Natural killer cell (primary cell): Measurements from ENCODE around the gene CCDC27. TPM values are rescaled to one million over a fixed set of nuclear protein-coding genes. Genes with fewer than 3 reads are reported as not detected.

Source experiments
- ATAC-seq, 3 donors: fragments of 150-1000 bp in 2 of 3; fragments of 200-7000 bp in 1 of 3; cut with Tn5 transposase; 1 replicate in 1 of 3; 2 replicates in 2 of 3; pipeline ENCODE4 v1.10.0; 2021; ENCODE audit warnings: mild to moderate bottlenecking in 2 of 3, moderate library complexity in 2 of 3
- DNase-seq, 2 donors: peaks; one replicate each; pipeline versions ENCODE4 v3.0.0 to v3.0.0-alpha.2; 2013 to 2021; ENCODE audit warnings: mixed read lengths in 1 of 2
- H3K27ac ChIP-seq: one replicate; pipeline ENCODE4 v1.5.1; 2013; ENCODE audit warnings: mild to moderate bottlenecking, low read length
- H3K27me3 ChIP-seq: one replicate; pipeline ENCODE4 v1.6.1; 2013; ENCODE audit warnings: low read length; ENCODE audit not compliant: control insufficient read depth, insufficient read depth
- H3K36me3 ChIP-seq: one replicate; pipeline ENCODE4 v1.6.1; 2013; ENCODE audit warnings: low read length; ENCODE audit not compliant: control insufficient read depth, insufficient read depth
- H3K4me1 ChIP-seq: one replicate; pipeline ENCODE4 v1.6.1; 2013; ENCODE audit warnings: low read length; ENCODE audit not compliant: control insufficient read depth, insufficient read depth
- H3K4me3 ChIP-seq: one replicate; pipeline ENCODE4 v1.5.1; 2013; ENCODE audit warnings: low read length
- H3K9me3 ChIP-seq: one replicate; pipeline ENCODE4 v1.6.1; 2013; ENCODE audit warnings: low read length; ENCODE audit not compliant: control insufficient read depth, insufficient read depth
- H3K27ac Mint-ChIP-seq, 2 donors: one replicate each; pipeline ENCODE4 v1.8.0; 2022; ENCODE audit warnings: mild to moderate bottlenecking in 2 of 2, mixed read lengths in 2 of 2, moderate library complexity in 1 of 2
- H3K27me3 Mint-ChIP-seq, 2 donors: one replicate each; pipeline ENCODE4 v1.8.0; 2022; ENCODE audit warnings: low read depth in 2 of 2, mixed read lengths in 2 of 2
- H3K36me3 Mint-ChIP-seq: one replicate; pipeline ENCODE4 v1.8.0; 2022; ENCODE audit warnings: mixed read lengths
- H3K4me1 Mint-ChIP-seq, 2 donors: one replicate each; pipeline ENCODE4 v1.8.0; 2022; ENCODE audit warnings: mixed read lengths in 2 of 2
- H3K4me3 Mint-ChIP-seq: one replicate; pipeline ENCODE4 v1.8.0; 2022; ENCODE audit warnings: mild to moderate bottlenecking, moderate library complexity, mixed read lengths
- H3K9me3 Mint-ChIP-seq, 2 donors: one replicate each; pipeline ENCODE4 v1.8.0; 2022; ENCODE audit warnings: mixed read lengths in 2 of 2
- WGBS: methylation state at CpG from one replicate; pipeline ENCODE4 v1.1.7; 2013; ENCODE audit warnings: missing lambda C conversion rate; ENCODE audit not compliant: insufficient coverage; 5-methylcytosine and 5-hydroxymethylcytosine counted together
- intact Hi-C: fragments of 100-400 bp; cut with micrococcal nuclease; formaldehyde crosslinking; loops from one replicate; pipeline ENCODE4 v1.14.2; 2022
- total RNA-seq, 4 donors: library from RNA; stranded (reverse); fragments of 120-200 nt in 1 of 4; gene quantifications; one replicate each; pipeline versions ENCODE4 v1.2.3 to v1.2.4, GENCODE V29; 2013 to 2022
- TF ChIP-seq, protein P1 (sequence below): fragments of 200-600 bp; IDR thresholded peaks from one replicate; pipeline ENCODE4 v1.8.0; 2022; ENCODE audit warnings: antibody characterized with exemption

Gene CCDC27
- total RNA-seq, 3 donors from 2014 or later (not counting 1 experiment from before 2014, with no cell fraction given): not detected

DNA sequence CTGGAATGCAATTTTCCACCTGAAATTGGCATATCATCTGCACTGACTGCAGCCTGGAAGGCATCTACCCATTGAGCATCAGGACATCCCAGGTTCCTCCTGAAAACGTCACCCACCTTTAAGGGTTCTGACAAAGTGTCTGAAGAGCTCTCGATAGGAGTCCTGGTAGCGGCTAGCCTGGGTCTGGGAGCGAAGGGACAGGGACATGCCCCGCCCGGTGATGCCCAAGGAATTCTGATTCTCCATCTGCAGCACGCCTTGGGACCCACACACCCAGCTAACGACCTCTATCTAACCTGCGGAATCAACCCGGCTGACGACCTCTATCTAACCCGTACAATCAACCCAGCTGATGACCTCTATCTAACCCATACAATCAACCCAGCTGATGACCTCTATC, 13.3 kb upstream of the CCDC27 start:
- DNase-seq (no peak), ATAC-seq (no peak)
- peaks cover 0 to 5% of the 10 kb centered on the region in 2 donors for H3K4me1 Mint-ChIP-seq
- no peaks in the 10 kb centered on the region for H3K9me3 Mint-ChIP-seq
- H3K27ac Mint-ChIP-seq: no peak overlapping the region
- no peak overlapping the region for H3K4me3 Mint-ChIP-seq
- no peaks in the 10 kb centered on the region for H3K27me3 Mint-ChIP-seq
- Histone ChIP-seq H3K4me3 (no peak overlapping the region), H3K27ac (no peak overlapping the region), H3K9me3 (no peaks in the 10 kb centered on the region), H3K4me1 (no peaks in the 10 kb centered on the region), H3K36me3 (peaks cover 18% of the 10 kb centered on the region), H3K27me3 (no peaks in the 10 kb centered on the region)
- TF ChIP-seq, protein P1, sequence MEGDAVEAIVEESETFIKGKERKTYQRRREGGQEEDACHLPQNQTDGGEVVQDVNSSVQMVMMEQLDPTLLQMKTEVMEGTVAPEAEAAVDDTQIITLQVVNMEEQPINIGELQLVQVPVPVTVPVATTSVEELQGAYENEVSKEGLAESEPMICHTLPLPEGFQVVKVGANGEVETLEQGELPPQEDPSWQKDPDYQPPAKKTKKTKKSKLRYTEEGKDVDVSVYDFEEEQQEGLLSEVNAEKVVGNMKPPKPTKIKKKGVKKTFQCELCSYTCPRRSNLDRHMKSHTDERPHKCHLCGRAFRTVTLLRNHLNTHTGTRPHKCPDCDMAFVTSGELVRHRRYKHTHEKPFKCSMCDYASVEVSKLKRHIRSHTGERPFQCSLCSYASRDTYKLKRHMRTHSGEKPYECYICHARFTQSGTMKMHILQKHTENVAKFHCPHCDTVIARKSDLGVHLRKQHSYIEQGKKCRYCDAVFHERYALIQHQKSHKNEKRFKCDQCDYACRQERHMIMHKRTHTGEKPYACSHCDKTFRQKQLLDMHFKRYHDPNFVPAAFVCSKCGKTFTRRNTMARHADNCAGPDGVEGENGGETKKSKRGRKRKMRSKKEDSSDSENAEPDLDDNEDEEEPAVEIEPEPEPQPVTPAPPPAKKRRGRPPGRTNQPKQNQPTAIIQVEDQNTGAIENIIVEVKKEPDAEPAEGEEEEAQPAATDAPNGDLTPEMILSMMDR: no peak
- intact Hi-C loops: no loop called here
- 93% methylated on average over 12 of the region's 12 CpGs for WGBS
- H3K36me3 Mint-ChIP-seq: no peaks in the 10 kb centered on the region

DNA sequence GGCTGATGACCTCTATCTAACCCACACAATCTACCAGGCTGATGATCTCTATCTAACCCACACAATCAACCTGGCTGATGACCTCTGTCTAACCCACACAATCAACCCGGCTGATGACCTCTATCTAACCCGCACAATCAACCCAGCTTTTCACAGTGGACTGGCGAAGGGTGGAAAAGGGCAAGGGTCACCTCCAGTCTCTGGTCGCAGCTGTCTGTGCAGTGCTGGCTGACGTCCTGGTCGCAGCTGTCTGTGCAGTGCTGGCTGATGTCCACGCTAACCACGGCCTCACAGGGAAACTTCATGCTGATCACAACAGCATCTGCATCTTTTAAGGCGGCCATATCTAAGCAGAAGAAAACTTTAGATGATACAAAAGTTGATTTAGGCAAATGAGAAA, 12.2 kb upstream of the CCDC27 start:
- Histone ChIP-seq H3K4me1 (no peaks in the 10 kb centered on the region), H3K36me3 (peaks cover 18% of the 10 kb centered on the region), H3K27me3 (no peaks in the 10 kb centered on the region), H3K9me3 (no peaks in the 10 kb centered on the region), H3K27ac (no peak overlapping the region), H3K4me3 (no peak overlapping the region)
- H3K9me3 Mint-ChIP-seq: no peaks in the 10 kb centered on the region
- ATAC-seq: no peak
- 92% methylated on average over 9 of the region's 9 CpGs for WGBS
- intact Hi-C loops: no loop called here
- TF ChIP-seq, protein P1: no peak
- H3K4me3 Mint-ChIP-seq: no peak overlapping the region
- H3K4me1 Mint-ChIP-seq: peaks cover 6 to 9% of the 10 kb centered on the region in 2 donors
- no peak overlapping the region for H3K27ac Mint-ChIP-seq
- no peak for DNase-seq
- no peaks in the 10 kb centered on the region for H3K36me3 Mint-ChIP-seq
- H3K27me3 Mint-ChIP-seq: no peaks in the 10 kb centered on the region

DNA sequence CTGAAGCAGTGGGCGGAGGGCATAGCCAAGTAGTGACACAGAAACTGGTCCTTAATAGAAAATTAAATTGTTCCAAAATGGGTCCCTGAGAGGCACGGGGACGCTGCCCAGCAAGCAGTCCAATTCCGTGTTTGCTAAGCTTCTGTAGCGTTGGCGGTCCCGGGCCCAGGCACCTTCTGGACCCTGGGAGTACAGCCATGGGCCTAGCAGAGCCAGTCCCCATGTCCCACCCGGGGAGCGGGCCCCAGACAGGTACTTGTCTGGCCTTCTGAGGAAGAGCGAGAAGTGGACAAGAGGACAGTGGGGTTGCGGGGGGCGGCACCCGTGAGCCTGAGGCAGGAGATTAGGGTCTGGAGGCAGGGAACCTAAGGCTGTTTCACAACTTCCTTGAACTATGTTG, 11.5 kb upstream of the CCDC27 start:
- DNase-seq (no peak), ATAC-seq (no peak)
- Mint-ChIP-seq H3K9me3 (no peaks in the 10 kb centered on the region), H3K4me3 (no peak overlapping the region), H3K27ac (no peak overlapping the region), H3K4me1 (peaks cover 13 to 16% of the 10 kb centered on the region in 2 donors), H3K27me3 (no peaks in the 10 kb centered on the region), H3K36me3 (no peaks in the 10 kb centered on the region)
- no peaks in the 10 kb centered on the region for H3K4me1 ChIP-seq
- TF ChIP-seq, protein P1: no peak
- WGBS: 96% methylated on average over 13 of the region's 13 CpGs
- no peak overlapping the region for H3K4me3 ChIP-seq
- no peak overlapping the region for H3K27ac ChIP-seq
- intact Hi-C loops: no loop called here
- H3K36me3 ChIP-seq: peaks cover 18% of the 10 kb centered on the region
- no peaks in the 10 kb centered on the region for H3K27me3 ChIP-seq
- no peaks in the 10 kb centered on the region for H3K9me3 ChIP-seq
